Activated gamma-delta T cell (primary cell): ENCODE data around the gene ANAPC5.
"Not testable (repeated sequence)": the region's sequence is repeated elsewhere in the genome, so short reads cannot be mapped to it uniquely, and the experiment has no call there.

Source experiments
- DNase-seq: peaks from one replicate; lab custom pipeline; 2025; lab: John Stamatoyannopoulos, UW

The ANAPC5 gene

GRCh38 chr12:121285856-121286255, 66.4 kb downstream of the ANAPC5 start:
- no peak for DNase-seq

- no peak for DNase-seq
These were observed 67.4 kb downstream of the ANAPC5 start for GRCh38 chr12:121284551-121285390.

- DNase-seq: no peak
These were observed 68.4 kb downstream of the ANAPC5 start for GRCh38 chr12:121283841-121284240.

GRCh38 chr12:121283388-121283787, 68.8 kb downstream of the ANAPC5 start:
- DNase-seq: no peak

- DNase-seq: not testable (repeated sequence)
These were observed 69.3 kb downstream of the ANAPC5 start for GRCh38 chr12:121282910-121283309.

GRCh38 chr12:121282072-121282742, 70.0 kb downstream of the ANAPC5 start:
- no peak for DNase-seq

GRCh38 chr12:121281116-121281515, 71.1 kb downstream of the ANAPC5 start:
- not testable (repeated sequence) for DNase-seq

- DNase-seq: not testable (repeated sequence)
These were observed 71.7 kb downstream of the ANAPC5 start for GRCh38 chr12:121280531-121280930.

- DNase-seq: no peak
These were observed 72.7 kb downstream of the ANAPC5 start for GRCh38 chr12:121279507-121279915.

GRCh38 chr12:121279071-121279375, 73.2 kb downstream of the ANAPC5 start:
- no peak for DNase-seq

GRCh38 chr12:121278169-121279070, 73.8 kb downstream of the ANAPC5 start:
- DNase-seq: no peak

GRCh38 chr12:121277374-121277759, 74.8 kb downstream of the ANAPC5 start:
- DNase-seq: no peak

GRCh38 chr12:121274036-121274763, 78.0 kb downstream of the ANAPC5 start:
- DNase-seq: no peak

- DNase-seq: no peak
These were observed 78.8 kb downstream of the ANAPC5 start for GRCh38 chr12:121273364-121273896.

GRCh38 chr12:121267822-121268221, 84.4 kb downstream of the ANAPC5 start:
- no peak for DNase-seq

GRCh38 chr12:121264951-121265515, 87.2 kb downstream of the ANAPC5 start:
- no peak for DNase-seq

GRCh38 chr12:121264135-121264534, 88.1 kb downstream of the ANAPC5 start:
- DNase-seq: no peak

GRCh38 chr12:121263206-121263935, 88.8 kb downstream of the ANAPC5 start:
- DNase-seq: no peak

GRCh38 chr12:121261398-121261797, 90.8 kb downstream of the ANAPC5 start:
- DNase-seq: no peak

GRCh38 chr12:121260091-121260490, 92.1 kb downstream of the ANAPC5 start:
- DNase-seq: no peak
